NCI-H1092 treated with DMSO at 0.1 percent for 48 hours (cell line): ENCODE measurements around the gene CYTH2.
A peak's percentile ranks its signal among the peaks of the same experiment; 100 is the strongest.

Experiments
- DNase-seq: peaks from one replicate; lab custom pipeline; 2025; lab: John Stamatoyannopoulos, UW

The CYTH2 gene

GRCh38 chr19:48469289-48469881 is at the start of gene CYTH2:
Gene CYTH2 (plus strand): TSS chr19:48469369. CDS start chr19:48469508, 139 bp downstream.
- peak; percentile 51 for DNase-seq

- no peak for DNase-seq
Measured at GRCh38 chr19:48421548-48421947, 47.6 kb upstream of the CYTH2 start.

- DNase-seq, result no peak
Measured at GRCh38 chr19:48424694-48425219, 44.4 kb upstream of the CYTH2 start.

DNA sequence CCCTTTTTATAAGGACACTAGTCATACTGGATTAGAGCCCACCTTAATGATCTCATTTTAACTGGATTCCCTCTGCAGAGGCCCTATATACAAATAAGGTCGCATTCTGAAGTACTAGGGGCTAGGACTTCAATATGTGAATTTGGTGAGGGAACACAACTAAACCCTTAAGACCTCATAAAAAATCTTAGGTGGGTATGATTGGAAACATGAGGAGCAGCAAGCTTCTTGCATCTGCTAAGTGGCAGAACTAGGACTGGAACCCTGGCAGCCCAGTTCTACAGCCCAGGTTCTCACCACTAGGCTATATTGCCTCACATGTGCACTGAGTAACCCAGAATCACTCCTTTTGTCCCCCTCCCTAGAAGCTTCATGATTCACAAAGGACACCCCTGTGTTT is 40.5 kb upstream of the CYTH2 start:
- DNase-seq, result no peak

DNA sequence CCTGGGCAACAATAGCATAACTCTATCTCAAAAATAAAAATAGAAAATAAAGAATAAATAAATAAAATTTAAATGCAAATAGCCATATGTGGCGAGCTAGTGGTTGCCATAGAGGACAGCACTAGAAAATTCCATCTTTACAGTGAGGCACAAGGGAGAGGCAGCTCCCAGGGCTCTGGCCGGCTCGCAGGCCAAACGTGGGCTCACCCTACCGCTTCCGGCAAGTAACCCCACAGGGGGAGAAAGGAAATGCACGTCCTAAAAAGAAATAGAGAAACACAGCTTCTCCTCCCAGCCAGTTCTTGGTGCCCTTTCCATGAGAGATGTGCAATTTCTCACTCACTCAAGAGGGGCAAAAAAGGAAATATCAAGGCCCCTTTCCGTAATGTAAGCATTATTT is 35.8 kb upstream of the CYTH2 start:
- DNase-seq, result no peak

DNA sequence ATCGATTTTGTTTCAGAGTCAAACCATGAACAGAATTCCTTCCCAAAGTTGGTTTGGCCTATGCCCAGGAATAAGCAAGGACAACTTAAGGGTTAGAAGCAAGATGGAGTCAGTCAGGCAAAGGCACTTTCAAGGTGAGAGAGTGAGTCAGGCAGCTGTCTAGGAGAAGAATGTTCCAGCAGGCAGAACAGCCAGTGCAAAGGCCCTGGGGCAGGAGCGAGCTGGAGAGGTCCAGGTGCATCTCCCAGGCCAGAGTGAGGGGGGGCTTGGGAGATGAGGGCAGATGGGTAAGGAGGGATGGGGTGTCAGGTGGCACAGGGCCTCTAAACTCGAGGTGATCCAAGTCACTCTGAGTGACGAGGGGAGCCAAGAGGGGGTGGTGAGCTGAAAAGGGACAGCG is 32.6 kb upstream of the CYTH2 start:
- no peak for DNase-seq

DNA sequence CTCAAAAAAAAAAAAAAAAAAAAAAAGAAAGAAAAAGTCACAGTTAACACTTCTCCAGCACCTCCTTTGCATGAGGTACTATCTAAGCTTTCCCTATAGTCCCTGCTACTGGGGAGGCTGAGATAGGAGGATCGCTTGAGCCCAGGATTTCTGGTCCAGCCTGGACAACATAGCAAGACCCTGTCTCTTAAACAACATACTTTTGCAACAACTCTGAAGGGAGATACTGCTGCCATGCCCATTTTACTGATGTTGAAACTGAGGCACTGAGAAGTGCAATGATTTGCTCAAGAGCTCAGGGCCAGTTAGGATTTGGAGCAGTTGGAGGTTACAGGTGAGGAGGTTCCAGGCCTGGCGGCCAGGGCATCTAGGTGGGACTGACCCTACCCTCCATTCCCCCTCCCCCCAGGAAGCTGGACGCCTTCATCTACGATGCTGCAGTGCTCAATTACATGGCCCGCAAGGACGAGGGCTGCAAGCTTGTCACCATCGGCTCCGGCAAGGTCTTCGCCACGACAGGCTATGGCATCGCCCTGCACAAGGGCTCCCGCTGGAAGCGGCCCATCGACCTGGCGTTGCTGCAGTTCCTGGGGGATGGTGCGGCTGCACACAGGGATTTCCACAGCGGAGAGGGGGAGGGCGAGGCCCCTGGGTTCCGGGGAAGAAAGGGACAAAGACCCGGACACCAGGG is 27.7 kb upstream of the CYTH2 start:
- no peak for DNase-seq

GRCh38 chr19:48442116-48443035 is 26.8 kb upstream of the CYTH2 start:
- DNase-seq, result no peak

GRCh38 chr19:48443256-48443655 is 25.9 kb upstream of the CYTH2 start:
- DNase-seq, result peak; percentile 4

DNA sequence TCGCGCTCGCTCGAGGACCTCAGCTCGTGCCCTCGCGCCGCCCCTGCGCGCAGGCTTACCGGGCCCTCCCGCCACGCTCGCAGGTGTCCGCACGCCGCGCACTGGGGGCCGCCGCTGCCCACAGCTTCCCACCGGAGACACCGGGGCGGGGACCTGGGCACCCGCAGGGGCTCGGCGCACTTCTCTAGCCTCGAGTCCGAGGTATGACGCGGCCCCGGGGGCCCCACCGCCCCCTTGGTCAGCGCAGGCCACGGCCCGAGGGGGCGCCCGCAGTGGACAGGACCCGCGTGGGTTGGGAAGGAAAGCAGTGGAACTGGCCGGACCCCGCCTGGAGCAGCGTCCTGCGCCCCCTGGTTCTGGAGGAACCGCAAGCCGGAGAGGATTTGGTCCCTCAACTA is 25.4 kb upstream of the CYTH2 start:
- no peak for DNase-seq

GRCh38 chr19:48444129-48444935 is 24.8 kb upstream of the CYTH2 start:
- no peak for DNase-seq

DNA sequence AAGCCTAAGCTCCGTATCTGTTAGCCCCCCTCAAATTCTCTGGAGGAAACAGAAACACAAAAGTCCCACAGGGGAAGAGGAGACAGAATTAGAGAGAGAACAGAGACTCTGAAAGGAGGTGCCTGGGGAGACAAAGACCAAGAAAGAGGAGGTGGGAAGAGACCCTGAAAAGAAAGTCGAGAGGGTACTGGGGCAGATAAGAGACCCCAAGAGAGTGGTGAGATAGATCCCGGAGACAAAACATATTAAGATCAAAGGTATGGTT is 24.3 kb upstream of the CYTH2 start:
- no peak for DNase-seq

- peak; percentile 83 for DNase-seq
Measured at GRCh38 chr19:48445256-48445605, 23.9 kb upstream of the CYTH2 start.

GRCh38 chr19:48445606-48446481 is 23.3 kb upstream of the CYTH2 start, which contains the start of gene GRWD1:
Gene GRWD1 (plus strand): TSS chr19:48445983. CDS start chr19:48446006, 23 bp downstream.
- DNase-seq, result peak; percentile 93

GRCh38 chr19:48446579-48446978 is 22.6 kb upstream of the CYTH2 start:
- no peak for DNase-seq

DNA sequence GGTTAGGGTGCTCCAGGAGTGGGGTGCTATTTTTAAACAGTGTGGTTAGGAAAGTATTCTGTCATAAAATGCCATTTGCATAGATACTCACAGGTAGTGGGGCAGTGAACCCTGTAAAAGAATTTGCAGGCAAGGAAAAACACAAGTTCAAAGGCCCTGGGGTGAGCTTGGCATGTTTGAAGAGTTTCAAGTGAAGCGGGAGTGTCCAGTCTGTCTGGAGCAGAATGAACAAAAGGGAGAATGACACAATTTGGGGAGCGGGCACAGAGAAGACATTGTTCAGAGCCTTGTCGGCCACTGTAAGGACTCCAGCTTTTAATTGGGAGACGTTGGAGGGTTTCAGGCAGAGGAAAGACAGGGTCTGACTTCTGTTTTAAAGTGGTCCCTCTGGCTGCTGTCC is 20.6 kb upstream of the CYTH2 start:
- DNase-seq, result no peak

DNA sequence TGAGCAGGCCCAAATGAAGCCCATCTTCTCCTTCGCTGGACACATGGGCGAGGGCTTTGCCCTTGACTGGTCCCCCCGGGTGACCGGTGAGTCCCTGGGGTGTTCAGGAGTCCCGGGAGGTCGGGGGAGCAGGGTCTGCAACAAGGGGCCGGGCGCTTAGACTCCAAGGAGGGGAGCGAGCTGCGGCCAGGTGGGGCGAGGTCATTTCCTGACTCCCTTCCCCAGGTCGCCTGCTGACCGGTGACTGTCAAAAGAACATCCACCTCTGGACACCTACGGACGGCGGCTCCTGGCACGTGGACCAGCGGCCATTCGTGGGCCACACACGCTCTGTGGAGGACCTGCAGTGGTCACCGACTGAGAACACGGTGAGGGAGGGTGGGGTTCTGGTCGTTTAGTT is 18.7 kb upstream of the CYTH2 start:
- no peak for DNase-seq

DNA sequence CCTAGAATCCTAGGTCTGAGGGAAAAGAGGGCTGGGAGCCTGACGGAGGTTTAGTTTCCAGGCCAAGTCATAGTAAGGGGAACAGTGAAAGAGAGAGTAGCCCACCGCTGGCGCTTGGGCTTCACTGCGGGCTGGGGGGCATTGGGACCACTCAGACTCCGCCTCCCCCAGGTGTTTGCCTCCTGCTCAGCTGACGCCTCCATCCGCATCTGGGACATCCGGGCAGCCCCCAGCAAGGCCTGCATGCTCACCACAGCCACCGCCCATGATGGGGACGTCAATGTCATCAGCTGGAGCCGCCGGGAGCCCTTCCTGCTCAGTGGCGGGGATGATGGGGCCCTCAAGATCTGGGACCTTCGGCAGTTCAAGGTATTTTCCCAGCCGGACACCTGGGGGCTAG is 18.3 kb upstream of the CYTH2 start:
- no peak for DNase-seq

- no peak for DNase-seq
Measured at GRCh38 chr19:48451624-48452023, 17.5 kb upstream of the CYTH2 start.

- DNase-seq, result no peak
Measured at GRCh38 chr19:48452289-48453190, 16.6 kb upstream of the CYTH2 start.
